GM19023 (cell line): Measurements from ENCODE around the gene ESRP2.

ENCODE experiments used
- ATAC-seq: cut with Tn5 transposase; IDR thresholded peaks from one replicate; pipeline ENCODE4 v1.9.1; 2021; ENCODE audit warnings: mild to moderate bottlenecking, moderate library complexity; ENCODE audit not compliant: unreplicated experiment

The ESRP2 gene

GRCh38 chr16:68264128-68265077, 28.5 kb upstream of the ESRP2 start, which contains the start of gene SLC7A6:
SLC7A6 (plus strand) TSS chr16:68264526; CDS start chr16:68274727, 10,201 bp downstream.
- ATAC-seq: peak; percentile 69

- peak; percentile 3 for ATAC-seq
Measured at GRCh38 chr16:68263559-68264127, 27.7 kb upstream of the ESRP2 start.

GRCh38 chr16:68259007-68259825, 23.3 kb upstream of the ESRP2 start:
- no peak for ATAC-seq

GRCh38 chr16:68257906-68258800, 22.2 kb upstream of the ESRP2 start:
- ATAC-seq: no peak

GRCh38 chr16:68257251-68257905, 21.5 kb upstream of the ESRP2 start:
- ATAC-seq: no peak

GRCh38 chr16:68255712-68256111, 19.8 kb upstream of the ESRP2 start:
- no peak for ATAC-seq

GRCh38 chr16:68253721-68254120, 17.8 kb upstream of the ESRP2 start:
- ATAC-seq: no peak

- ATAC-seq: no peak
Measured at GRCh38 chr16:68252383-68252782, 16.5 kb upstream of the ESRP2 start.

GRCh38 chr16:68251832-68252231, 15.9 kb upstream of the ESRP2 start:
- no peak for ATAC-seq

- ATAC-seq: no peak
Measured at GRCh38 chr16:68250951-68251350, 15.0 kb upstream of the ESRP2 start.

GRCh38 chr16:68249371-68249770, 13.4 kb upstream of the ESRP2 start:
- ATAC-seq: no peak

- no peak for ATAC-seq
Measured at GRCh38 chr16:68247932-68248331, 12.0 kb upstream of the ESRP2 start.

GRCh38 chr16:68247400-68247799, 11.5 kb upstream of the ESRP2 start:
- ATAC-seq: no peak

GRCh38 chr16:68246666-68247065, 10.7 kb upstream of the ESRP2 start:
- no peak for ATAC-seq

GRCh38 chr16:68246121-68246520, 10.2 kb upstream of the ESRP2 start:
- no peak for ATAC-seq

GRCh38 chr16:68244903-68245853, 9.3 kb upstream of the ESRP2 start, which contains the start of gene PLA2G15:
PLA2G15 (plus strand) TSS chr16:68245373; CDS start chr16:68245427, 54 bp downstream.
- ATAC-seq: peak; percentile 81

- ATAC-seq: no peak
Measured at GRCh38 chr16:68244481-68244902, 8.6 kb upstream of the ESRP2 start.
